Hematopoietic multipotent progenitor cell treated with erythropoietin and hydrocortisone succinate and interleukin-3 and kit ligand, for 17 days (in vitro differentiated cells): ENCODE measurements around the gene CXCL6.

Experiments used
- DNase-seq: peaks from one replicate; pipeline ENCODE4 v3.0.0-alpha.2; 2015; ENCODE audit warnings: low spot score

Gene CXCL6

DNA sequence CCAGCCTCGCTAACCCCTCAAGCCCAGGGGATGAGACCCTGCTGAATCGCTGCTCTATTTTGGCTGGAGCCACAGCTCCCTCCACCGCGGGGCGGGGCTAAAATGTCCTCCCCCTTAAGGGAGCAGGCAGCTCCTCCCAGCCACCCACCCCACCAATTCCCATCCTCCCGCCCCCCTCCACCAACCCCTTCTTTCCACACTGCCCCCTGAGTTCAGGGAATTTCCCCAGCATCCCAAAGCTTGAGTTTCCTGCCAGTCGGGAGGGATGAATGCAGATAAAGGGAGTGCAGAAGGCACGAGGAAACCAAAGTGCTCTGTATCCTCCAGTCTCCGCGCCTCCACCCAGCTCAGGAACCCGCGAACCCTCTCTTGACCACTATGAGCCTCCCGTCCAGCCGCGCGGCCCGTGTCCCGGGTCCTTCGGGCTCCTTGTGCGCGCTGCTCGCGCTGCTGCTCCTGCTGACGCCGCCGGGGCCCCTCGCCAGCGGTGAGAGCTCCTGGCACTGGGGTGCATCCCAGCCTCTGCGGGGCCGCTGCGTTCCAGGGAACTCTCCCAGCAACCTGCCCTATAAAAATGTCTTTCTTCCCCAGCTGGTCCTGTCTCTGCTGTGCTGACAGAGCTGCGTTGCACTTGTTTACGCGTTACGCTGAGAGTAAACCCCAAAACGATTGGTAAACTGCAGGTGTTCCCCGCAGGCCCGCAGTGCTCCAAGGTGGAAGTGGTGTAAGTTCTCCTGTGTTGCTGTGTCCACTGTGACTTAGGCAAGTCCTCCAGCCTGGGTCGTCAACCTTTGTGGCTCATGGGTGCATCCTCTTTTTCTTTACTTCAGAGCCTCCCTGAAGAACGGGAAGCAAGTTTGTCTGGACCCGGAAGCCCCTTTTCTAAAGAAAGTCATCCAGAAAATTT lies at the start of gene CXCL6:
TSS of gene CXCL6 (plus strand) at position 306 of the 907 bp plus-strand sequence. CDS start at position 379, 73 bp downstream.
- no peak for DNase-seq

GRCh38 chr4:73788411-73788810 lies 48.1 kb upstream of the CXCL6 start:
- no peak for DNase-seq

DNA sequence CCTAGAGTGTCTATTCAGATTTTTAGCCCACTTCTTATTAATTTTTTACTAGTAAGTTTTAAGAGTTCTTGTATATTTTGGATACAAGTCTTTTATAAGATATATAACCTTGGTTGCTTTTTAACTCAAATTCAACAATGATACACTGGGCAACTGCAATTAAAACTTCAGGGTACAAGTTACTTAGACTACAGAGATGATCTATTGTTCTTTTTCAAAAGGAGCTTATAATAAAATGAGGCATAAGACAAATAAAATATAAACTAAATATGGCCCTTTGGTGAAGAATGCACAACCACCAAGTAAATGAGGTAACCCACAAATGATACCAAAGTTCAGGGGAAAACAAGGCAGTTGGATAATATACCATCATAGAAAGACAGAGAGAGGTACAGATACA lies 37.6 kb upstream of the CXCL6 start:
- no peak for DNase-seq

DNA sequence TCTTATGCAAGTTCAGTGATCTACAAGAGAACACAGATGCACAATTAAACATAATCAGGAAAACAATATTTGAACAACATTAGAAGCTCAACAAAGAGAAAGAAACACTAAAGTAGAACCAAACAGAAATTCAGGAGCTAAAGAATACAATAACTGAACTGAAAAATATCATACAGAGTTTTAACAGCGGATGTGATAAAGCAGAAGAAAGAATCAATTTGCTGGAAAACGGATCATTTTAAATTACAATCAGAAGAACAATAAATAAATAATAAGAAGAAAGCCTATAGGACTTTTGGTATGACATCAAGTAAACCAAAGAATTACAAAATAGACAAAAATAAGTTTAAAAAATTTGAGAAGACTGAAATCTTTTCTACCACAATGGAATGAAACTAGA lies 36.3 kb upstream of the CXCL6 start:
- no peak for DNase-seq

GRCh38 chr4:73801692-73802091 lies 34.8 kb upstream of the CXCL6 start:
- no peak for DNase-seq

- DNase-seq, result no peak
Measured at GRCh38 chr4:73803213-73803612, 33.3 kb upstream of the CXCL6 start.

- DNase-seq, result no peak
Measured at GRCh38 chr4:73810191-73810590, 26.3 kb upstream of the CXCL6 start.

DNA sequence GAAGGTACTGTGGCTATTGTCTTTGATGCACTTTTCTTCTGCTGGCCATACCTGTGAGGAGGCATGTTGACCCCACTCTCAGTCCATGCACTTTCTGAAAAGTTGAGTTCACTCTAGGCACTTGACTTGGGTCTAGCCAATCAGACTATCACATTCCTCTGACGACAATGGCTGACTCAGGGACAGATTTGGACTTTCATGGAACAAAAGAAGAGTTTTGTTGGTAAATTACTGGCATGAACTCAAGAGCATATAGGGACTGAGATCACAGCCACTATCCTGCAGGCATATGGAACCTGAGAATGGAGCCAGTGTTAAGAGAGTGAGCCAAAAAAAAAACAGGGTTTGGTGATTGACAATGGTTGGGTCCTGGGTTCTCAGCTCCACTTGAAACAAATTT lies 24.6 kb upstream of the CXCL6 start:
- DNase-seq, result no peak

DNA sequence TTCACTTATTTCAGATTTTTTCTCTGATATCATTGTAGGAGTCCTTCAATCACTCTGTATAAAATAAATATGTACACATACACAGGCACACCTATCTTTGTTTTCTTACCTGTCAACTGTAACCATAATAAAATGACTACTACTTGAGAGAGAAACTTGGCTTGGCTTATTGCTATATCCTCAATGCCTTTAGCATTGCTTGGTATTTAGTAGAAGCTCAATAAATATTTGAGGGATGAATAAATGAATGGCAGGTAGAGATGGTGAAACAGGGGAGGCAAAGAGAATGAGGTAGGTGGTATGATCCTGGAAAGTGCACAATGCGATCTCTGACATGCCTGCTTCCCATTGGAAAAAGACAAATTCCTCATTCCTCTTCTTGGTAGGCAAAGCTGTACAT lies 21.8 kb upstream of the CXCL6 start:
- no peak for DNase-seq

- no peak for DNase-seq
Measured at GRCh38 chr4:73815145-73815544, 21.3 kb upstream of the CXCL6 start.

DNA sequence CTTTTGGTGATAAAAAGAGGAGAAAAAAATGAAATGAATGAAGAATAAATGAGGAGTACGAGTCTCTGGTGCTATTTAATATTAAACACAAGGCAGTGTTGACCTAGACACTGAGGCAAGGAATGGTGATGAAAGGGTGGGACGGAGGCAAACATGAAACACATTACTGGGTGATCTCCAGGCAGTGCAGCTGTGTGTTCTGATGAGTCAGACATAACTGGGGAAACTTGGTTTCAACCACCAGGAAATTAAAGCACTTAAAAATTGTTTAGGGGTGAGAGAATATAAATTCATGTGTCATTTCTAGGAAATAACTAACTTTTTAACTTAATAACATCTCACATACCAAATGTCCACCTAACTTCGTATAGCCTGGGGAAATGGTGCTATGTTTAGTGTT lies 19.7 kb upstream of the CXCL6 start:
- no peak for DNase-seq

- no peak for DNase-seq
Measured at GRCh38 chr4:73817341-73817740, 19.1 kb upstream of the CXCL6 start.

- DNase-seq, result no peak
Measured at GRCh38 chr4:73821325-73821724, 15.2 kb upstream of the CXCL6 start.

GRCh38 chr4:73822389-73822788 lies 14.1 kb upstream of the CXCL6 start:
- no peak for DNase-seq

GRCh38 chr4:73822812-73823504 lies 13.5 kb upstream of the CXCL6 start:
- no peak for DNase-seq

GRCh38 chr4:73823760-73824159 lies 12.7 kb upstream of the CXCL6 start:
- no peak for DNase-seq

GRCh38 chr4:73828956-73829355 lies 7.5 kb upstream of the CXCL6 start:
- DNase-seq, result no peak

GRCh38 chr4:73831569-73831968 lies 4.9 kb upstream of the CXCL6 start:
- no peak for DNase-seq

- DNase-seq, result no peak
Measured at GRCh38 chr4:73832651-73833237, 3.7 kb upstream of the CXCL6 start.

DNA sequence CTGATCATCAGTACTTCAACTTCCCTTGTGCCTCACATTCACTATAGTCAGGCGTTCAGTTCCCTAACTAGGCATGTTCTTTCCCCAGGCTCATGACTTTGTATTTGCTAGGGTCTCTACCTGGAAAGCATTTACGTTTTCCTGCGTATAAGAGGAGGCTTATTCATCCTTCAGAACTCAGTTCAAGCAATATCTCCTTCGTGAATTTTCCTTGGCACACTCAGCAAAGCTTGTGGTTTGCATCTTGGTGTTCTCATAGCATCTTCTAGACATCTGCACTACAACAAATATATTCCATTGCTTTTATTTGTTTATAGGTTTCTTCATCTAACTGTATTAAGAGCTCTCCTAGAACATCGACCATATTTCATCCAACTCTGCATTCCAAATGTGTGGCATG lies 2.6 kb downstream of the CXCL6 start:
- DNase-seq, result no peak

- no peak for DNase-seq
Measured at GRCh38 chr4:73839715-73840114, 3.2 kb downstream of the CXCL6 start.

- no peak for DNase-seq
Measured at GRCh38 chr4:73841243-73841925, 4.9 kb downstream of the CXCL6 start.
